Stimulated activated CD4-positive, alpha-beta T cell treated with anti-CD3 and anti-CD28 coated beads, Interleukin-4, amount 100 ng/mL, for 48 hours (primary cell): Measurements from ENCODE around the gene BCAP29.

Experiments
- DNase-seq, 2 donors: peaks; one replicate each; pipeline ENCODE4 v3.0.0-alpha.2; 2020; ENCODE audit warnings: low read depth in 2 of 2

The BCAP29 gene

GRCh38 chr7:107666790-107667189, 86.7 kb downstream of the BCAP29 start:
- DNase-seq, result no peak

DNA sequence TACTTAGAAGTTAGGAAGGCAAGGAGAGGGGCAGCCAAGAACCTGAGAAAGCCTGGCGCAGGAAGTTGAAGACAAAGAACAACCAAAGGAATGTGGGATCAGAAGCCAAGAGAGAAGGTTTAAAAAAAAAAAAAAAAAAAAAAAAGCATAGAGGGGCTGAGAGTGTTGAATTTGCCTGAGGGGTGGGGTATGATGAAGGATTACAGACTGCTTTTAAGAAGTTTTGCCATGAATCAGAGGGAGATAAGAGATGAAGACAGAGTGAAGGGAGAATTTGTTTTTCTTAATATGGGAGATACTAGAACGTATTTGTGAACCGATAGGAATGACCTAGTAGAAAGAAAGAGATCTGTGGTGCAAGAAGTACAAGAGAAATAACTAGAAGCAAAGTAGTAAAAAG, 87.3 kb downstream of the BCAP29 start:
- DNase-seq, result no peak

- DNase-seq, result no peak
Measured at GRCh38 chr7:107668296-107668695, 88.2 kb downstream of the BCAP29 start.
